NCI-H1105 treated with DMSO at 0.1 percent for 48 hours (cell line): ENCODE data around the gene DDX5.
A peak's percentile ranks its signal among the peaks of the same experiment; 100 is the strongest.

Experiments
- DNase-seq: peaks from one replicate; lab custom pipeline; 2025; lab: John Stamatoyannopoulos, UW

DDX5 gene

DNA sequence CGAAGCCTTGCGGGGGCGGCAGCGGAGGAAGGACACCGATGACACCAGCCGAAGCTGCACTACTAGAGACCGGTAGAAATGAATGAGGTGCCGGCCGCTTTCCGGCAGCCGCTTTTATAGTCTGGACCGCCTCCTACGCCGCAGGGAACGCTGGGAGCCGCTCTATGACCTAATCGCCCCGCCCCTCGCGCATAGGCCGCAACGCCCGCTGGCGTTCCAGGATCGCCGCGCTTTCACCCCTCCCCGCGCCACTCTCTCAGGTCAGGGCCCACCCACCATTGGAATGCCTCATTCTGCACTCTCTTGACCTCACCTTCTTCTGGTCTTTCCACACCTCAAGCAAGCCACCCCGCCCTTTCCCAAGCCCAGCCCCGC lies at the start of gene DDX5:
DDX5 (minus strand) TSS at position 89 of the 375 bp plus-strand sequence. CDS start 170 bp downstream, outside the sequence.
- peak; percentile 95 for DNase-seq

- no peak for DNase-seq
Measured at GRCh38 chr17:64555281-64555680, 49.2 kb upstream of the DDX5 start.

- no peak for DNase-seq
Measured at GRCh38 chr17:64554028-64554637, 48.0 kb upstream of the DDX5 start.

DNA sequence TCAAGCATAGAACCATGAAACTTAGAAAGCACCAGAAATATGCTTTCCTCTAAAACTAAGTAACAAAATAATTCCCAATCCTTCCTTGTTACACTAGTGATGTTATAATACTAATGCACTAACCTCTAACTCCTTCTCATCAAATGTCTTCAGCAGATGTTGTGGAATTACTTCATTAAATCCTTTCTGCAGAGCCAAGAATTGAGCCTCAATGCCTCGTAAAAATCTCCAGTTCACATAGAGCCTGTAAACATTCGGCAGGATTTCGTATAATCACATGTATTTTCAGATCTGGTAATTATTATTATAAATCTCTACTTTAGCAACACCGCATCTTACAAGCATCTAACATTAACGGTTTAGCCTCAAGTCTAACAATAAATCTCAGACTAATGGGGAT lies 45.4 kb upstream of the DDX5 start:
- DNase-seq = no peak

- DNase-seq = no peak
Measured at GRCh38 chr17:64547319-64547718, 41.2 kb upstream of the DDX5 start.

DNA sequence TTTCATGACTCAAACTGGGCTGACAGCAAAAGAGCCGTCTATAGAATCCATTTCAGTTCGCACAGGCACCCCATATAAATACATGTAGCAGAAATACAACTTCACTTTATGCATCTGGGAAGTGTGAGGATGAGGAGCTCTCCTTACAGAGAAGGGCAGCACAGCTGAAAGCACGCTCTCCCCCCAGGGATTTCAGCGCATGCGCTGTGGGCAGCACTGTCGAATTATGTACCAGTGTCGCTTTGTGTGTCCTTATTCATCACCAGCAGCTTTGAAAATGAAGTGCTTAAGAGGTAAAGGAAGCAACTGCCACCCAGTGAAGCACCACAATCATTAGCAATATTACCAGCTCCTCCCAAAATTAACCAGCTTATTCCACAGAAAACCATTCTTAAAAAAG lies 40.6 kb upstream of the DDX5 start:
- DNase-seq = no peak

DNA sequence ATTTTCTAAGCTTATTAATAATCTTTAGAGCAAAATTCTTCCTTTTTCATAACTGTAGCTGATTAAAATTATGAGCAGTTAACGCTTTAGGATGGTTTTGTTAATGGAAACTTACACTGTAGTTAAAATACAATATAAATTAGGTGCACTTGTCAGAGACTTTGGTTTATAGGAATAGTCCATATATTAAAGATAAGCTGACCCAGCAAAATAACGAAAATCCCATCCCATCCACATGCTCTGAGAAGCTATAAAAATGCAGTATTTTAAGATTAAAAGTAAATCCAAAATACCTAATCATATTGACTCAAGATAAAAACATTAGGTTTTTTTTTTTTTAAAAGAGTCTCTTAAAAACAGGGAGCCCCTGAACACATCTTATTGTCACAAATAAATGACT lies 38.7 kb upstream of the DDX5 start:
- no peak for DNase-seq

- DNase-seq = no peak
Measured at GRCh38 chr17:64540118-64540776, 34.2 kb upstream of the DDX5 start.

GRCh38 chr17:64538508-64539130 lies 32.5 kb upstream of the DDX5 start:
- no peak for DNase-seq

DNA sequence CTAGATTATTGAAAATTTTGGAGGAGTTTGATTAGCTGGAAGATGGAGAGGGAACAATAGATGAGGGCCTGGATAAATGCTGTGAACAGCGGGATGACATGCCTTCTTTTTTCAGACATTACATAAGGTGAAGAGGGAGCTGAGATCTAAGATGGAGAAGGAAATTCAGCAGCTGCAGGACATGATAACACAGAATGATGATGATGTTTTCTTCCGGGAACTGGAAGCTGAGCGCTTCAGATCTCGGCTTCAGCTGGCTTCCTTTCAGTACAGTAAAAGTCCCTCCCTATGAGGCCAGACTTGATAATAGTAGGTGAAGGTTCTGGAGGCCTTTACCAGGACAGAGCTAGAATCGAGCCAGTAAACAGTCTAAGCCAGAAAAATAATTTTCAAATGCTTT lies 31.4 kb upstream of the DDX5 start:
- no peak for DNase-seq

DNA sequence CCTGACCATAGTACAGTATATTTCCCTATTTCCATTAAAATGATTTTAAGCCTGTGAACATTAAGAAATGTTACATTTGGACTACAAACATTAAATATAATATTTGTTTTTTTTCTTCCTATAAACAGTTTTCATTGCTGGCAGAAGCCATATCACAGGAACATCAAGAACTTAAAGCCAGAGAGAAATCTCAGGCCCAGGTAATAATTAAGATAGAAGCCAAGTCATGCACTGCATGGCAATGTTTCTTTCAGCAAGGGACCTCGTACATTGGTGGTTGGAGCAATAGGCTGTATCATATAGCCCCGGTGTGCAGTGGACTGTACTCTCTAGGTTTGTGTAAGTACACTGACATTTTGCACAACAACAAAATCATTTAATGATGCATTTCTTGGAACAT lies 30.8 kb upstream of the DDX5 start:
- no peak for DNase-seq

- no peak for DNase-seq
Measured at GRCh38 chr17:64535357-64535756, 29.3 kb upstream of the DDX5 start.

GRCh38 chr17:64534187-64534586 lies 28.1 kb upstream of the DDX5 start:
- no peak for DNase-seq

DNA sequence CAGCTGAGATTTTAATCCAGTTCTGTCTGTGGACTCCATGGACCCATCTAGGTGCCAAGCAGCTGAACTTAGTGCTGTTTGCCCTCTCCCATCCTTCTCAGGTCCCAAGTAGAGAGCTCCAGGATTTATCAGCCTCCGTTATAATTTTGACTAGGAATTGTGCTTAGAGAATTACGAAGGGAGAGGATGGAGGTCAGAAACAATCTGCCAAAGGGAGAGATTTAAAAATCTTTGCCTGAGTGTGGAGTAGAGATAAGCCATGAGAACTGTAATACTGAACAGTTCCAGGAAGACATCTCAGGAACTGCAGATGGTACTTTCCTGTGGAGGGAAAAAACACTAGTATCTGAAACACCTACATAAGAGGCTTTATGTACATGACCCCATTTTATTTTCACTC lies 27.7 kb upstream of the DDX5 start:
- no peak for DNase-seq

- no peak for DNase-seq
Measured at GRCh38 chr17:64532409-64532808, 26.3 kb upstream of the DDX5 start.

- DNase-seq = no peak
Measured at GRCh38 chr17:64531955-64532371, 25.9 kb upstream of the DDX5 start.

DNA sequence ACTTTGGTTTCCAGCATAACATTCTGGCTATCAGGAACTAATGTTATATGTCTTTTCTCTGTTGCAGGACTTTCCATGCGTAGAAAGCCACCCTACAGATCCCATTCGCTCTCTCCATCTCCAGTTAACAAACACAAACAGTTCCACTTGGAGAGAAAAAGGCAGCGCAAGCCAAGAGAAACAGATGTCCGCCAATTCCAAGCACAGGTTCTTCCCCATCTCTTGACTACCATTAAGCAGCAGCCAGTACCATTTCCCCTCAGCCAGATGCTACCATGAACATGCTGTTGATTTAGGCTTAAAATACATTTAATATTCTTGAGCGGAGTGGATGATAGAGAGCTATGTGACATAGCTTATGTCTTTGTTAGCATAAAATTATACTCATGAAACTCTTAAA lies 23.1 kb upstream of the DDX5 start:
- no peak for DNase-seq

DNA sequence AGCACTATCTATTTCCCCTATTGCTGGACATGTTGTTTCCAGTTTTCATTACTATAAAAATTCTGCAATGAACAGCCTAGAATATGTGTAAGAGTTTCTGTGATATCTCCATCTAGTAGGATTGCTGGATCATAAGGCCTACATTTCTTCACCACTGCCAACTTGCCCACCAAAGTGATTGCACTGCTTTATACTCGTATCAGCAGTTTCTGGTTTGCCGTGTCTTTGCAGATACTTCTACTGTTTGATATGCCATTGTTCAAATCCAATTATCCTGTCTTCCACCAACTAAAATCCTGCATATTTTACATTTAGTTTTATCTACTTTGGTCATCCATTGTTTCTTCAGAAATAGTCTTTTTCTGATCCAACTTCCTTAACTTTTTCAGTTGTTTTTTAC lies 21.8 kb upstream of the DDX5 start:
- DNase-seq = no peak

DNA sequence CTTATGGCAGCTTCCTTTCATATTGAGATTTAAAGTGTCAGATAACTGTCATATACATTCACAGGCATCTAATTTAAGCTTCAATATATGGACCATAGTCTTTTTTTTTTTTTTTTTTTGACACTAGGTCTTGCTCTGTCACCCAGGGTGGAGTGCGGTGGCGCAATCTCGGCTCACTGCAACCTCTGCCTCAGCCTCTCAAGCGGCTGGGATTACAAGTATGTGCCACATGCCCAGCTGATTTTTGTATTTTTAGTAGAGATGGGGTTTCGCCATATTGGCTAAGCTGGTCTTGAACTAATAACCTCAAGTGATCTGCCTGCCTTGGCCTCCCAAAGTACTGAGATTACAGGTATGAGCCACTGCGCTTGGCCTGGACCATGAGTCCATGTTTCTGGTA lies 14.3 kb upstream of the DDX5 start:
- no peak for DNase-seq

- DNase-seq = no peak
Measured at GRCh38 chr17:64519601-64520000, 13.5 kb upstream of the DDX5 start.

DNA sequence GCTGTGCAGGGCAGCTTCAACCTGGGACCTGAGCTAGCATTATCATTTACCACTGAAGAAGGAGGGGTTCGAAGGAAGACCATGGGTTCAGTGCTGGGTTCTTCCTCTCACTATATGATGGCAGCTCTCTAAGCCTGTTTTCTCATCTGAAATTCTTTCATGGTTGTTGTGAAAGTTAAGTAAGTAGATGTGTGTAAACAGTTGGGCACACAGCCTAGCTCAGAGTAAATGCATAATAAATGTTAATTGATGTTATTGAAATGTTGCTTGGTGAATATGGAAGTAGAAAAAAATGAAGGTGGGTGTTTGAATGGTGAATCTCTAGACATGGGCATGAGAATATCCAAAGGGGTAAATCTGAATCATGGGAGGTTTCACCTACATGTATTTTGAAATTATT lies 9.7 kb upstream of the DDX5 start:
- no peak for DNase-seq

DNA sequence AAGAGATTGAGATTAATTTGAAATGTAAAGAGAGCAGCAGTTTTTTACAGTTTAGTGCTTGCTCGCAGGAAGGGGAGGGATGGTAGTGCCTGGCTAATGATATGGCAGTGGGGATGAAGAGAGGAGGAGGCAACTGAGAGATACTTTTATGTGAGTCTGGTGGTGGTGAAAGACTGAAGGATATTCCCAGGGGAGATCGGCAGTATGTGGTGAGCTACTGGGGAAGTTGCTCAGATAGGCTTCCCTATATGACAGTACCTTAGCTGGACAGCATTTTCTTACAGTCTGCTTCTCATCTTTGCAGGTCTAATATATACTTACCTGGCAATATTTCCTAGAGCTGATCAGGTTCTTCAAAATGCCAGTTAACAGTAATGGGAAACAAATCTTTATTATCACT lies 9.3 kb upstream of the DDX5 start:
- DNase-seq = no peak

- no peak for DNase-seq
Measured at GRCh38 chr17:64509179-64509578, 3.1 kb upstream of the DDX5 start.

DNA sequence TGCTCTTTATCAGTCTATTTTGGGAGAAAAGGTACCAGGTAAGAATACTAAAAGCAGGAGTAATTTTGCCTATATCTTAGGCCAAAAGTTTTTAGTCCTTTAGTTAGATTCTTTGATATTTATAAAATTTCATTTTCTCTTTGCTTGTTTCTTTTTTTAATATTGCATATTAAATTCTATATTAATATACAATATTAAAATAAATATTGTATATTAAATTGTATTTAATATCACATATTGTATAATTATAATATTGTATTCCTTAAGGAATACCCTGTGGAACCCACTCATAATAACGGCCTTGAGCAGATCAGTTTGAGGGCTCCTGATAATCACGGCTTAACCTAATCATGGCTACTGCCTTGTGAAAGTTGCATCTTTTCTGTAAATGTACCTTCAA lies 2.6 kb upstream of the DDX5 start:
- DNase-seq = no peak
